ENCODE measurements around the gene AATK.

Gene AATK

DNA sequence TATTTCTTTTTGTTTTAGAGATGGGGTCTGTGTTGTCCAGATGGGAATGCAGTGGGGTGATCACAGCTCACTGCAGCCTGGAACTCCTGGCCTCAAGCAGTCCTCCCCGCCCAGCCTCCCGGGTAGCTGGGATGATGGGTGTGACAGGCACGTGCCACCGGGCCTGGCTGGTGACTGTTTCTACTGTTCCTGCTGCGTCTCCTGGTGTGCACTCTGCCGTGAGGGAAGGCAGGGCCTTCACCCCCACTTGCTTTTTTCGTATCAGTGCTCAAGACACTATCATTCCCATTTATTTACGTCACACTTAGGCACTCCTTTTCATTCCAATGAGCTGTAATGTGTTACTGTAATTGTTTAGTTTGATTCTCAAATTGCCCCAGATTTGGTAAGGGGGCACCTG is 26.0 kb downstream of the AATK start:
- no peak for DNase-seq

- DNase-seq = no peak
These were observed 26.6 kb downstream of the AATK start for GRCh38 chr17:81139428-81139827.

GRCh38 chr17:81138500-81138899 is 27.5 kb downstream of the AATK start:
- no peak for DNase-seq

- no peak for DNase-seq
These were observed 27.9 kb downstream of the AATK start for GRCh38 chr17:81138083-81138482.

- DNase-seq = no peak
These were observed 28.8 kb downstream of the AATK start for GRCh38 chr17:81137248-81137647.

DNA sequence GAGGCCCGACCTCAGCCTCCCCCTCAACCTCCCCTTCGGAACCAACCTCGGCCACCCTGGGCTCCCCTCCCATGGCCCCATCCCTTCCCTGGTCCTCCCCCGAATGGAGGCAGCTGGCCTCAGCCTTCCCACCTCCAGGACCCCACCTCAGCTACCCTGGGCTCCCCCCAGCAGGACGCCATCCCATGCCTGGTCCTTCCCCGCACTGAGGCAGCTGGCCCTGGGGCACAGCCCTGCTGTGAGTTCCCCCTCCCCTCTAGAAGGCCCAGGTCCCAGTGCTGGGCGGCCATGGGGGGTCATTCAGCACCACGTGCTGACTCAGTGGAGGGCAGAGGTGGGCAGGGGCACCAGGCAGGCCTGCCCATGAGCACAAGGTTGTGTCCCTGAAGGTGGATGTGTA is 29.7 kb downstream of the AATK start:
- DNase-seq = no peak

GRCh38 chr17:81135505-81136278 is 30.3 kb downstream of the AATK start:
- DNase-seq = peak; percentile 73 to 83

DNA sequence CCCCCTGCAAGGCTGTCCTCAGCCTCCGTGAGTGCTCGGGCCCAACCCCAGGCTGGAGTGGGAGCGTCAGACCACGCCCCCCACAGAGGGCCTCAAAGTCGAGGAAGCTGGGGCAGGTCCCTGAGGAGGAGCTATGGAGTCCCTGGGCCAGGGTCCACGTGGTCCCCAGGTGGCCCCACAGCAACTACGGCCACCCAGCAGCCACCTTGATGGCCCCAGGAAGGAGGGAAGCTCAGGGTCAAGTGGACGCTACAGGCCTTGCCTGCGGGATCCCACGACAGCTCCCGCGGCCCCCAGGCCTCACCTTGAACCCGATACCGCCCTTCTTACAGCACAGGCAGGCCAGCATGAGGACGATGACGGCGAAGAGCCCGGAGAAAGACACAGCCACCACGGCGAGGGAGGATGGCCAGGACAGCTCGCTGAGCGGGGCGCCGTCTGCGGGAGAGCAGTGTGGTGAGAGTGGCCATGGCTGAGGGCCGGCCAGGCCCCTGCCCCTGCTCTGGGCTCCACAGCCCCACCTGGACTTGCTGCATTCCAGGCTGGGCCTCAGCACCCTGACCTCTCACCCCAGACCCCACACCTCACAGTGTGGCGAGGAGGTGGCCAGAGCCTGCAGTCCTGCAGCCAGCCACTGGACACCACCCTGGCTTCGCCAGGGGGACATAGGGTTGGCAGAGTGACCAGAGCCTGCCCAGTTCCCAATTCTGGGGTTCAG is 31.8 kb downstream of the AATK start:
- no peak for DNase-seq

DNA sequence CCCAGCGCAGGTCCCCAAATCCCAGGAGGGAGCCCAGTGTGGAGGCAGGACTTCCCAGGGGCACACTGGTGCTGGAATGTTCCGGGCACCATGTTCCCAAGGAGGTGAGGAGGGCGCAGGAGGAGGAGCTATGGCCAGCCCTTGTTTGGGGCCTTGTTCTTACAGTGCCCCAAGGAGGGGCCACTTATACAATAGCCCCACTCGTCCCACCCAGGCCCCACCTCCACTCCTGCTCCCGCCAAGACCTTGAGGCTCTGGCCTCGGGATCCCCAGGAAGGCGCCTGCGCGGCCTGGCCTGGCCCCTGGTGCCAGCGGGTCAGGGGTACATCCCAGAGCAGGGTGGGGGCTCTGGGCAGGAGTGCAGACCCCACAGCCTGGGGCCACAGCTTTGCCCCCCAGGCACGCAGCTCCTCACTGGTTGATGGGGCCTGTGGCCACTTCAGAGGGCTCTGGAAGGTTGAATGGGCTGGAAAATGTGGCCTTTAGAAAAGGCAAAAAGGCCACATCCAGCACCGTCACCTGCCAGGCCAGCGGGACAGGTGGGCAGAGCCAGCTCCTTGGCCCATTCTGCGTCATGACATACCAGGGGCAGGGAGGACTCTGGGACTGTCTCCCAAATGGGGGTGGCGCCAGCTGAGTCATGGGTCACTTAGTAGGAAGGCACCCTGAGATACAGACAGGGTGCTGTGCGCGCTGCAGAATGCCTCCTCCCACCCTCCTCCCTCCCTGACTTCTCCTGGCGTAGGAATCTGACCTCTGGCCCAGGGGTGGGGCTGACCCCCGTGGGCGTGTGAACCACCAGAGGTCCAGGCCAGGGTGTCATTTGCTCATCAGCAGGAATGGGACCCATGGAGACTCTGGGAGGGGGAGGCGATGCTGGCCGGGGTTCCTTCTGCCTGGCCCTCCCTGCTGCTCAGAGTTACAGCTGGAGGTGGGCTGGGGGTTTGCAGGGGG is 33.0 kb downstream of the AATK start:
- no peak for DNase-seq

DNA sequence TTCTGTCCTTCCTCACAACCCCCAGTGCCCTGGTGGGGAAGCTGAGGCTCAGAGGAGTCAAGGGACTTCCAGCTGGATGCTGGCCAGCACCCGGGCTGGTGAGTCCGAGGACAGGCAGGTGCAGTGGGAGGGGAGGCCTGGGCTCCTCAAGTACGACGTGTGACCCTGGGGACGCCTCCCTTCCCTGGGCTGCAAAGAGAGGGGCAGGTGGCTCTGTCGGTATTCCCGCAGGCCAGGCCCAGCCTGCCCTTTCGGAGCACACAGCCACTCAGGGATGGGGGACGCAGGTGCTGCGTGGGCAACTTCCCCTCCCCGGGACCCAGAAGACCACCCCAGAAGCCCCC is 33.9 kb downstream of the AATK start:
- peak; percentile 35 to 44 for DNase-seq

- DNase-seq = no peak
These were observed 34.4 kb downstream of the AATK start for GRCh38 chr17:81131486-81132196.

DNA sequence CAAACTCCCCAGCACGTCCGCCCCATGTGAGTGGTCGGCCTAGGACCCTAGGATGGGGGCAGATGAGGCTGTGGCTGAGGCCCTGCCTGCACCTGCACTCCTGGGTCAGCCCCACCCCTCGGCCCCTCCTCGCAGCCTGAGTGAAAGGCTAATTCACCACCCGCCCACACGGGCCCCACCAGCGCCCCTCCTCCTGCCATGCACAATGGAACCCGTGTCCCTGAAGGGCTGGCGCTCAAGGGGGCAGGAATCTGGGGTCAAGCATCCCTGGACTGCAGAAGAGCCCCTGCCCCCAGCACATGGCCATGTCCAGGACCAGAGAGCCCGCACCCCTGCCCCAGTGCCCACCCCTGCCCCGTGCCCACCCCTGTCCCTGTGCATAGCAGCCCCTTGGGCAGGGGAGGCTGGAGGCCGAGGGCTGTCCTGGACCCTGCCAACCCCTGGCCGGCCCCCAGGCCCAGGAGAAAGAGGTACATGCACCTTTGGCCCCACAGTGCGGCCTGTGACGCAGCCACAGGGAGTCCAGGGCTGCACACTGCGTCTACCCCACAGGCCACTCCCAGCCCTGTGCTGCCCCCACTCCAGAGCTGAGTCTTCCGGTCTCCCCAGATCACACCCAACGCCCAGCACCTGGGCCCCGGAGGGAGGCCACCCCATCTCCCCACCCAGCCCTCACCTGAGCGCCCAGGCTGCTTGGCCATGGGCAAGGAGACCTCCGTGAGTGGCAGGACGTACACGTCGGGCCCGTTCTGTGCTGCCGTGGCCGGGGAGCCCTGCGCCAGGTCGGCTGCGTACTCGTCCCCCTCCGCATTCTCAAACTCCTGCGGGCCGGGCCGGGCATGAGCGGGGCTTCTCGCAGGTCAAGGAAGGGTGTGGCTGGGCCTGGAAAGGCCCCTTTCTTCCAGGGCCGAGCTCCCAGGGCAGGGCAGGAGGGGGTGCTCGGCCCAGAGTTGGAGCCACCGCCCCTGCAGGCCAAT is 35.3 kb downstream of the AATK start:
- DNase-seq = no peak

GRCh38 chr17:81129711-81130367 is 36.2 kb downstream of the AATK start:
- DNase-seq = no peak

- DNase-seq = no peak
These were observed 36.7 kb downstream of the AATK start for GRCh38 chr17:81129289-81129688.

DNA sequence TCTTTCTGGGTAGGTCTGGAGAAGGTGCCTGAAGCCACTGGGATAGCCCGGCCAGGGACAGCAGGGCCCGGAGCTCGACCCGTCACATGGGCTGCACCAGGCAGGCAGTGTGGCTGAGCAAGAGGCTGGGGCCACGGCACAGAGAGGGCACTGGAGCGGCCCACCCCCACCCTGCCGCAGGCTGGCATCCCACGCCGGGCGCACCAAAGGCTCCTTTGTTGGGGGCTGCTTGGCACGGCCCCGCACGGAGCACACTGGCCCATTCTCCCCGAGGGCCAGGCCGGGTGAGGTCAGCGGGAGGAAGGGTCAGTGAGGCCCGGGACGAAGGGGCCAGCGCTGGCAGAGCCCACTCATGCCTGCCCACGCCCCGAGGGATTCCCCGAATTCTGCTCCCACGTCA is 37.2 kb downstream of the AATK start:
- DNase-seq = no peak

DNA sequence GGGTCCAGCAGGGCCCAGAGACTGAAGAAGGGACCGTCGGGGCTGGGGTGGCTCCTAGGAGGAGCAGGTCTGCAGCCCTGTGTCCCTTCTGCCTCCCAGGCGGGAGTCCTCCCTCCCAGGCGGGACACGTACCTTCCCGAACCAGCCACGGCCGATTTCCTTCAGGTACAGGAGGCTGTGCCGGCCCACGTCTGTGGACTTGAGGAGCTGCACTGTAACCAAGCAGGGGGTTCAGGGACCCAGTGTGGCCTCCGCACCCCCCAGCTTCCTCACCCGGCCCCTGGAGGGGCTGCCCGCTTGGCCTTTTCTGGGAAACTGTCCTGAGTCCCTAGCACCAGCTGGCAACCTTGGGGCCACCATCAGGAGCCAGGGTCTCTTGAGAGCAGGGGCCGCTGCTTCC is 37.7 kb downstream of the AATK start:
- no peak for DNase-seq

- DNase-seq = no peak
These were observed 38.4 kb downstream of the AATK start for GRCh38 chr17:81127526-81128177.

GRCh38 chr17:81127133-81127455 is 38.9 kb downstream of the AATK start:
- DNase-seq = no peak

- no peak for DNase-seq
These were observed 39.5 kb downstream of the AATK start for GRCh38 chr17:81126281-81127132.

Data from SHP77 (cell line).